GM12891 (cell line): ENCODE measurements around the gene PRDM16.

Experiments
- POLR2A ChIP-seq: IDR thresholded peaks from 2 replicates; pipeline ENCODE4 v1.6.1; 2011; ENCODE audit warnings: low read depth, low read length, control low read depth
- POLR2AphosphoS5 ChIP-seq: IDR thresholded peaks from 2 replicates; pipeline ENCODE4 v1.6.1; 2011; ENCODE audit warnings: low read depth, low read length, control low read depth
- SPI1 ChIP-seq: IDR thresholded peaks from 2 replicates; pipeline ENCODE4 v1.6.1; 2011; ENCODE audit warnings: low read depth, low read length, control low read depth

GRCh38 chr1:3477241-3477995, 408.4 kb downstream of the PRDM16 start:
- TF ChIP-seq POLR2A (no peak), SPI1 (no peak), POLR2AphosphoS5 (no peak)
